HG03460 (cell line): ENCODE data around the gene RAPGEF1.
A peak's percentile ranks its signal among the peaks of the same experiment; 100 is the strongest.

Source experiments
- ATAC-seq: cut with Tn5 transposase; IDR thresholded peaks from one replicate; pipeline ENCODE4 v1.9.1; 2021; ENCODE audit not compliant: unreplicated experiment

RAPGEF1 gene

DNA sequence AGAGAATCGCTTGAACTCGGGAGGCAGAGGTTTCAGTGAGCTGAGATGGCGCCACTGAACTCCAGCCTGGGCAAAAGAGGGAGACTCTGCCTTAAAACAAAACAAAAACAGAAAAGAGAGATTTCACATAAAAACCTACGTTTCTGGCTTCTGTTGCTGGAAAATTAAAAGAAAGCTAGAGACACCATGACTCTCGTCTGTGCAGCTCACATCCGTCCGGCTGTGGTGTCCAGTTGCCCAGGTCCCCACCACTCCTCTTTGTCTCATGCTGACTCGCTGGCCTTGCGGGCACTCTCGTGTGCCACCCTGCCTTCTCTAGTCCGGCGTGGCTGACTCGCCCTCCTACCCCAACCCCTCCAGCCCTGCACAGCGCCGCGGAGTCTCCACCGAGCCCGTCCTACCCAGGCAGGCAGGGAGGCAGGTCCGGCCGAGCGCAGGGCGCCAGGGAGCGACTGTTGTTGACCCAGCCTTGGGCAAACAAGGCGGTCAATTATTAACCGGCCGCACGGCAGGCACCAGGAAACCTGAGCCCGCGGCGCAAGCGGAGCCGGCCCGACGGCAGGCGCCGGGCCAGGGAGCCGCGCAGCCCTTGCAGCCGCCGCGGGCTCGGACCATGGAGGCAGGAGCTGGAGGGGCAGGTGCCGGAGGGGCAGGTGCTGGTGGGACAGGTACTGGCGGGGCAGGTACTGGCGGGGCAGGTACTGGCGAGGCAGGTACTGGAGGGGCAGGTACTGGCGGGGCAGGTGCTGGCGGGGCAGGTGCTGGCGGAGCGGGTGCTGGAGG is 194.7 kb downstream of the RAPGEF1 start, which contains the start of gene PRRT1B:
Gene PRRT1B, plus strand, starts transcription at position 521 of the 783 bp plus-strand sequence. Its CDS starts 93 bp downstream, at position 614.
- ATAC-seq: no peak

DNA sequence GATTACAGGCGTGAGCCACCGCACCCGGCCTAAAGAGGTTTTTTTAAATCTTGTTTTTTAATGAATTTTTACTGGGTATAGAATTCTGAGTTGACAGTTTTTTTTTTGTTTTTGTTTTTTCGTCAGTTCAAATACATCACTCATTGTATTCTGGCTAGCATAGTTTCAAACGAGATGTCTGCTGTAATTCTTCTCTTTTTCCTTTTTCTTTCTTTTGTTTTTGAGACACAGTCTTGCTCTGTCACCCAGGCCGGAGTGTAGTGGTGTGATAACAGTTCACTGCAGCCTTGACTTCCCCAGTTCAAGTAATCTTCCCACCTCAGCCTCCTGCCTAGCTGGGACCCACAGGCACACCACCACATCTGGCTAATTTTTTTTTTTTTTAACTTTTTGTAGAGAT is 196.7 kb downstream of the RAPGEF1 start:
- ATAC-seq: no peak

DNA sequence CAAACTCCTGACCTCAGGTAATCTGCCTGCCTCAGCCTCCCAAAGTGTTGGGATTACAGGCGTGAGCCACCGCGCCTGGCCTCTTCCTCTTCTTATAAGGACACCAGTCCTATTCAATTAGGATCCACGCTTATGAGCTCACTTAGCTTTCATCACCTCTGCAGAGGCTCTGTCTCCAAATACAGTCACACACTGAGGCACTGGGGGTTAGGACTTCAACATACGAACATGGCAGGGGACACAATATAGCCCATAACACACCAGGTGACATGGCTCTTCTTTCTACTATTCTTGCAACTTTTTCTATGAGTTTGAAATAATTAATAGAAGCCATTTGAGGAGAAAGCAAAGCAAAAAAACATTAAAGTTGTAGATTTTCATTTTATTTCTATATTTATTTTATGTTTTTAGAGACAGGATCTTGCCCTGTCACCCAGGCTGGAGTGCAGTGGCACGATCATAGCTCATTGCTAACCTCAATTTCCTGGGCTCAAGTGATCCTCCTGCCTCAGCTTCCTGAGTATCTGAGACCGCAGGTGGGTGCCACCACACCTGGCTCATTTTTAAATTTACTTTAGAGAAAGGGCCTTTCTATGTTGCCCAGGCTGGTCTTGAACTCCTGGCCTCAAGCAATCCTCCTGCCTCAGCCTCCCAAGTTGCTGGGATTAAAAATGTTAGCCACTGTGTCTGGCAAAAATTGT is 200.5 kb downstream of the RAPGEF1 start:
- ATAC-seq: no peak

DNA sequence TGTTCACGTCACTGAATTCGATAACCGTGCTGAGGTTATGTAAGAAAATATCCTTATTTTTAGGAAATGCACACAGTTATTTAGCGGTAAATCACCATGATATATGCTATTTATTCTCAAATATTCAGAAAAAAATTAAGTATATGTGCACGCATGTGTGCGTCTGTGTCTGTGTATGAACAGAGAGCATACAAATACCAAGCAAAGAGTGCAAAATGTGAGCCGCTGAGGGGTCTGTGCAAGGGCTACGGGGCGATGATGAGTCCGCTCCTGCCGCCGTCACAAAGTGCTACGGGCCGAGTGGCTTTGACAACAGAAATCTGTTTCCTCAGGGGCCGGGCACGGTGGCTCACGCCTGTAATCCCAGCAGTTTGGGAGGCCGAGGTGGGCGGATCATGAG is 201.9 kb downstream of the RAPGEF1 start:
- no peak for ATAC-seq

DNA sequence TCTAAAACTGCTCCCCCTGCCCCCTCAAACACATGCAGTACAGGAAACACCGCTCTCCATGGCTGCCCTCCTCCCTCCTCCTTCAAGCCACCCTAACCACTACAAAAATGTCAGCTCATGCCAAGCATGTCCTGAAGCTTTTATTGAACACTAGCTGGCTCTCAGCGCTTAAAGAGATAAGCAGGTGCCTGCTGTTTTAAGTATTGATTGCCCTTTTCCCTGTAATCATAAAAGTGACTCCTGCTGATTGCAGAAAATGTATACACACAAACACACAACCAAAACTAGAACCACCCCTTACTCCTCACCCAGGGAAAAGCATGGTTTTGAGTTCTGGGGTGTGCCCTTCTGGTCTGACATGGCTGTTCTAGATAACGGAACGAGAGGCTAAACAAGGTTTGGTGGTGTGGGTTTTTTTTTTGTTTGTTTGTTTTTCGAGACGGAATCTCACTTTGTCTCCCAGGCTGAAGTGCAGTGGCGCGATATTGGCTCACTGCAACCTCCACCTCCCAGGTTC is 205.1 kb downstream of the RAPGEF1 start:
- no peak for ATAC-seq

DNA sequence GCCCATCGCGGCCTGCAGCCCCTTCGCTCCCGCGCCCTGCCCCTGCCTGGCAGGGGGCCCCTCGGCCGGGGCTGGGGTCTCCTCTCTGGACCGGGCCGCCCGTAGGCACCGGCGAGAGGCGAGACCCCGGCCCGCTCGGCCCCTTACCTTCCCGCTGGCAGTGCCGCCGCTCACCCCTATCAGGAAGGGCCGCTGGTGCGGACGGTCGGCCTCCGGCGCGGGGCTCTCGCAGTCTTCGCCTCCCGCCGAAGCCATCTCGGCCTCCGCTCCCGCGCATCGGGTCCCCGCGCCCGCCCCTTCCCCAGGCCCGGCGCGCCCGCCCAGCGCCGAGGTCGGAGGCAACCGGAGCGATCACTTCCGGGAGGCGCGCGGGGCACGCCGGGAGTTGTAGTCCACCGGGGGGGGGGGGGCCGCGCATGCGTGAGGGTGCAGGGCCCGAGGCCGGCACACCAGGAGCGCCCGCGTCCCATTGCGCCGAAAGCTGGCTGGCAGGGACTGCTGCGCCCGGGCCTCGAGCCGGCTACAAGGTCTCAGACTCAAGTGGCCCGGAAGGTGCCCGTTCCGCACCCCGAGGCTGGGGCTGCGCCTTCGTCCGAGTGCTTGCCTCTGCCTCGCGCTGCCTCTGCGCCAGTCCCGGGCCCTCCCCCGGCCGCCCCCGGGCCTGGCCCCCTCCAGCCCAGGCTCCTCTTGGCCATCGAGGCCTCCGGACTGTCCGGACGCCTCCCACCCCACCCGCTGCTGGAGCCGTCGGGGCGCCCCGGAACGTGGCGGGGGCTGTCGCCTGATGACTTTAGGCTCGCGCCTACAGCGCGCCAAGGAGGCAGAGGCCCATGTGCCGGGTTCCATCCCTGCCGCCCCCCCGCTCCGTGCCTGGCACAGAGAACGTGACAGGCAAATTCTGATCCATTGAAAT is 208.7 kb downstream of the RAPGEF1 start, which contains the start of gene UCK1:
Gene UCK1, minus strand, starts transcription at position 344 of the 913 bp plus-strand sequence. Its CDS starts 89 bp downstream, at position 255.
- ATAC-seq: peak; percentile 83

DNA sequence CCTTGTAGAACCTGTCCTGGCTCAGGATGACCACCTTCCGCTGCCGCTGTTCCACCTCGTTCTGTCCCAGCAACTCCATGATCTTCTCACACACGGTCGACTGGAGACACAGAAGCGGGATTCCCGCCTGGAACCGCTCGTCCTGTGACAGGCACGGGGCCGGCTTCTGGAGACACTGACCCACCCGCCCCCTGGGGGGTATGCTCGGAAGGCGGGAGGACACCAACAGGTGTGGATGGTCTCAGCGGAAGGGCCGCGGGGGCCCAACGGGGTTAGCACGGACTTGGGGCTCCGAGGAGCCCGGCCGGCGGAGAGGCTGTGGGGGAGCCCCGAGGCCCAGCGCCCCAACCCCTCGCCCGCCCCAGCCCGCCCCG is 209.3 kb downstream of the RAPGEF1 start:
- ATAC-seq: peak; percentile 22

DNA sequence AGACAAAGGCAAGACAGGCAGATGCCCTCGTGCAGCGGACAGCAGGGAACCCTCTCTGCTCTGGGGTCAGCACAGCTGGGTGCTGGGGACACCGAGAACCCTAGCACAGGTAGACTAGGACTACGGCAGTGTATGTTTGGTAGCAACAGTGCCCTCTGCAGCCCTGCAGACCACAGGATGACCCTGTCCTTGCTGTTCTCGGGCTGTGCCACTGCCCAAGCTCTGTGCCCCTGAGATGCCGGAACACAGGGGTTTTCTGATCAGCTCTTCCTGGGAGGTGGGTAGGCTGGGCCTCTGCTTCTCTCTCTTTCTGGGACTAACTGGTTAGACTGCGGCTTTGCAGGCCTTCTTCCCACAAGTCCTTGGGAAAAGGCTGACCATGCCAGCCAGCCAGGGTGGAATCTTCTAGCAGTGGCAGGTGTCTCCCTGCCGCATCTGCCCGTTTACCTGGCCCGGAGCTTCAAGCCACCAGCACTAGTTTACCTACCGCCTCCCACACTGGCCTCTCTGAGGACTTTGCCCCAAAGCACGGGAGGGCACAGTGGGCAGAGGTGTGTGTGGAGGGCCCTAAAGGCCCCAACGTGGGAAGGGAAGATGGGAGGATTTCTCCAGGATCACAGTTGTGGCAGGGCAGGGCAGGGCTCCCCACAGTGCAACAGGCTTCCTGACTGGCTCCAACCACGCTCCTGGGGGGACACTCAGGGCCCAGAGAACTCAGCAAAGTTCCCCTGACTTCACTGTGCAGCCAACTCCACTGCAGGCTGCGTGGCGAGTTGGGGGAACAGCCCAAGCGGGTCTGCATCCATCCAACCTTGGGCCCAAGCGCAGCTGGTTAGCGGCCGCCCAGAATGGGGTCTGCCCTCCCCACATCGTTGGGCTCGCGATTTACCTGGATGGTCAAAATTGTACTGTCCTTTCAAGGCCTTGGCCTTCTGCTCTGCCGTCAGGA is 210.0 kb downstream of the RAPGEF1 start:
- no peak for ATAC-seq

DNA sequence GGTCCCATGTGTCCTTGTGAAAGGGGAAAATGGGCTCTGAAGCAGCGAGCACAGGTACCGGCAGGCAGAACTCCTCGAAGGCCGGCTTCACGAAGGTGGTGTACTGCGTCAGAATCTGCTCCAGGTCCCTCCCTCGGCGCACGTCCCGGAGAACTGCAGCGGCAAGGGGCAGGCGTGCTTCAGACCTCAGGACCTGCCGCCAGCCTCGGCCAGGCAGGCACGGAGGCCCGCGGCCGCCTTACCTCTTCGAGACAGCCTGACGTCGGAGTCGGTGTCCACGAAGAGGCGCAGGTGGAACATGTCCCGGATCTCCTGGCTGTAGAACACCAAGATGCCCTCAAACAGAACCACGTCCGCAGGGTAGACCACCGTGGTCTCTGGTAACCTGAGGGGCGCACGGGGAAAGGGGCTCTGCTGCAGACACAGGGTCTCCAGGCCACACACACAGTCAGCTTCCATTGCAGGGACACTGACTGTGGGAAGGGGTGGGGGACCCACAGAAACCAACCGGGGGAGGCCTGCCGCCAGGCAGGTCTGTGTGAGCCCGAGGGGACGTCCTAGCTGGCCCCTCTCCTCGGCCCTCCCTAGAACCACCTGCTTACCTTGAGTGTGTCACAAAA is 210.9 kb downstream of the RAPGEF1 start:
- no peak for ATAC-seq

DNA sequence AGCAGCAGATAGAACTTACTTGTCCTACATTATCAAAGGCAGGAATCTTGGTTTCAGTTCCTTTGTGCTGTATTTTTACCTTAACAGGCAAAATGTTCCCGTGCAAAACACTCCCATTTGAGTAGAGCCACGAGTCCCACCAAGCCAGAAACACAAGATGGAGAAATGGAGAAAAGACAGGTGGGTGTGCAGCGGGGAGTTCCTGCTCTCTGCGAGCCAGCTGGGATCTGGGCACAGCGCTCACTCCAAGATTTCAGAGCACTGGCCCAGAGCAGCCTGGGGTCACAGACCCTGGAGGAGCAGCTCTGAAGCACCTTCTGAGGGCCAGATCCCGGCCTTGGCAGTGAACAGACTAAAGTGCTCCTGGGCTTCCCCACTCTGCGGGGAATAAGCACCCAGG is 211.7 kb downstream of the RAPGEF1 start:
- no peak for ATAC-seq
